SK-N-SH (cell line): Measurements from ENCODE around the gene SHTN1.

ENCODE experiments used
- EP300 ChIP-seq, 2 experiments: IDR thresholded peaks; 2 replicates each; pipeline versions ENCODE4 v1.4.0 to v1.6.1; 2012; ENCODE audit warnings: borderline replicate concordance in 1 of 2, low read depth in 1 of 2, low read length in 1 of 2
- SMC3 ChIP-seq: IDR thresholded peaks from 2 replicates; pipeline ENCODE4 v1.6.1; 2012; ENCODE audit warnings: low read depth, low read length, improper control_type of control experiment
- TAF1 ChIP-seq: IDR thresholded peaks from 2 replicates; pipeline ENCODE4 v1.6.1; 2012; ENCODE audit warnings: low read depth, mild to moderate bottlenecking, low read length, moderate library complexity, borderline replicate concordance
- TF ChIP-seq, protein P1 (sequence below): fragments of 200-600 bp; sonication (generic); IDR thresholded peaks from 2 replicates; pipeline ENCODE4 v1.6.1; 2017; ENCODE audit warnings: antibody characterized with exemption, mild to moderate bottlenecking, moderate library complexity
- TF ChIP-seq, protein P2 (sequence below): IDR thresholded peaks from 2 replicates; pipeline ENCODE4 v1.4.0; 2012; ENCODE audit warnings: low read depth

DNA sequence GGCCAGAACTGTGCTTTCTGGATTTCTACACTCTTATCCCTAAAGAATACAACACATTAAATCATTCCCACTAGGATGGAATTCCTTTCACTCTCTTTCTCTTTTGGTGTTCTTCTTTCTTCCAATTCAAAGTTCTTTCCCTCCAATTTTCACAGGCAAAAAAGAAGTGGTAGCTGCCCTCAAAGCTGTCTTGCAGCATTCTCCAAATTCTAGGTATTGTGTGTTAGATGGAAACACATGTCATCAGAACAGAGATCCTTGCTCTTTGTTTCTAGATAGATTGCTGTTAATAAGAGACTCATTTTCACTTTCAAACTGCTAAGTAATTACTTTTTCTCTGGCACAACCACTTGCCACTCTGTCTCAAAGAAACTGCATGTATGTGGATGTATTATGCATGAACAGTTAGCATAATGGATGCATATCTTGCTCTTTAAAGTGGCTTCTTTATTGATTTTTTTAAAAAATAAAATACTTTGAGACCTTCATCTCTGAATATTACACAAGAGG is 31.0 kb downstream of the SHTN1 start:
- TF ChIP-seq, protein P1, sequence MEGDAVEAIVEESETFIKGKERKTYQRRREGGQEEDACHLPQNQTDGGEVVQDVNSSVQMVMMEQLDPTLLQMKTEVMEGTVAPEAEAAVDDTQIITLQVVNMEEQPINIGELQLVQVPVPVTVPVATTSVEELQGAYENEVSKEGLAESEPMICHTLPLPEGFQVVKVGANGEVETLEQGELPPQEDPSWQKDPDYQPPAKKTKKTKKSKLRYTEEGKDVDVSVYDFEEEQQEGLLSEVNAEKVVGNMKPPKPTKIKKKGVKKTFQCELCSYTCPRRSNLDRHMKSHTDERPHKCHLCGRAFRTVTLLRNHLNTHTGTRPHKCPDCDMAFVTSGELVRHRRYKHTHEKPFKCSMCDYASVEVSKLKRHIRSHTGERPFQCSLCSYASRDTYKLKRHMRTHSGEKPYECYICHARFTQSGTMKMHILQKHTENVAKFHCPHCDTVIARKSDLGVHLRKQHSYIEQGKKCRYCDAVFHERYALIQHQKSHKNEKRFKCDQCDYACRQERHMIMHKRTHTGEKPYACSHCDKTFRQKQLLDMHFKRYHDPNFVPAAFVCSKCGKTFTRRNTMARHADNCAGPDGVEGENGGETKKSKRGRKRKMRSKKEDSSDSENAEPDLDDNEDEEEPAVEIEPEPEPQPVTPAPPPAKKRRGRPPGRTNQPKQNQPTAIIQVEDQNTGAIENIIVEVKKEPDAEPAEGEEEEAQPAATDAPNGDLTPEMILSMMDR: no peak
- TF ChIP-seq, protein P2, sequence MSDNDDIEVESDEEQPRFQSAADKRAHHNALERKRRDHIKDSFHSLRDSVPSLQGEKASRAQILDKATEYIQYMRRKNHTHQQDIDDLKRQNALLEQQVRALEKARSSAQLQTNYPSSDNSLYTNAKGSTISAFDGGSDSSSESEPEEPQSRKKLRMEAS: no peak
- TF ChIP-seq SMC3 (no peak), EP300 (IDR thresholded peaks at IDR 0.05; ENCODE audit: borderline replicate concordance in 1 of 2, low read depth in 1 of 2, low read length in 1 of 2) (no peak), TAF1 (no peak)
